Activated T-cell treated with anti-CD3 and anti-CD28 coated beads for 1 hour (primary cell): ENCODE measurements around the gene ATP5F1E.
"Not testable (repeated sequence)": the region's sequence is repeated elsewhere in the genome, so short reads cannot be mapped to it uniquely, and the experiment has no call there.

Experiments
- DNase-seq: peaks from one replicate; pipeline ENCODE4 v3.0.0-alpha.2; 2020; ENCODE audit warnings: low read depth

The ATP5F1E gene

DNA sequence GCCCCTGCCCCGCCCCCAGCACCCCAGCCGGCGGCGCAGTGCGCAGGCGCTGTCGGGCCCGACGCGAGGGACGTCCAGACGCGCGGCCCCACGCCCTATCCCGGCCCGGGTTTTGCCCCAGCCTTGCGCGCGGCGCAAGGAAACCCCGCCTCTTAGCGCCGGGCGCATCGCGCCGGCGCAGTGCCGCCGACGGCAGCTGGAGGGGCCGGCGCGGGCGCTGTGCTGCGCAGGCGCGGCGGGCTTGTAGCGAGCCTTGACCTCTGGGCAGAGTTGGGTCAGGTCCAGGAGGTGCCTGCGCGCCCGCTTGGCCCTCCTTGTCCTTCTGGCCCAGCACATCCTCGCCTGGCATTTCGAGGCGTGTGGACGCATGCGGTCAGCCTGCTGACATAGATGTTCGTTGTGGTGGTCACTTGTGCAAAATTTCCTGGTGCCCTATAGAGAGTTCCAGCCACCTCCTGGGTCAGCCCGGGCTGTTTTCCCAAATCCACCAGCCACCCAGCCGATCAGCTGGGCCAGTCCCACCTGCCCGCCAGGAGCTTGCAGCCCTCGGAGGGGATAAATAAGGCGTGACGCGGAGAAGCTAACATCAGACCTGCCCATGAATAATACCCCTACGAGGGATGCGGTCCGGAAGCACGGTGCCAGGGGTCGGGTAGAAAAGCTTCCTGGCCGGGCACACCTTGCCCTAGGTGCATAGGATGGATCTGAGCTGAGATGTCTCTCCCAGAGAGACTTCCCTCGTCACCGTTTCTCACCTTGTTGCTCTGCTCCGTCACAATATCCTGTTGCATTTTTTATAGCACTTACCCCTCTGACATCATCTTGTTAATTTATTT, 10.9 kb upstream of the ATP5F1E start:
- DNase-seq = peak; percentile 92

- no peak for DNase-seq
Observed at GRCh38 chr20:59042151-59042795, 10.1 kb upstream of the ATP5F1E start, which contains the start of gene PRELID3B. Gene PRELID3B, minus strand, starts transcription at chr20:59042786. Its CDS starts 56 bp downstream, at chr20:59042730.

- DNase-seq = not testable (repeated sequence)
Observed at GRCh38 chr20:59041487-59041886, 9.4 kb upstream of the ATP5F1E start.

GRCh38 chr20:59040667-59041066, 8.5 kb upstream of the ATP5F1E start:
- no peak for DNase-seq

GRCh38 chr20:59039233-59039632, 7.1 kb upstream of the ATP5F1E start:
- DNase-seq = no peak

DNA sequence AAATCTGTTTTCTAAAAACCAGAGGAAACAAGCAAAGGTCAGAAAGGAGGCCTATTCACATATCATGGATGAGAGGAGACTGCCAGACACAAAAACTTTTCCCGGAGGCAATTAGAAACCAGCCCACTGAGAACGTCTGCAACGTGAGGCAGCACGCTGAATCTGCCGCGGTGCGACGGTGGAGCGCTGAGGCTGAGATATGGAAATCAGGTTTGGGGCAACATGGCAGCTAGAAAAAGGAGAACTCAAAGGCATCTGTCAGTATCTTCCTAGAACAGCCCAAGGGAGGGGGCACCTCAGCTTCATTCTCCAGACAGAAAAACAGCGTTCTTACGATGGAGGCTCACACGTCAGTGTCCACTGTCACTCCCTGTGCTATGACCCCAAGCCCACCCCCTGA, 5.3 kb upstream of the ATP5F1E start:
- DNase-seq = no peak

GRCh38 chr20:59035381-59035780, 3.2 kb upstream of the ATP5F1E start:
- no peak for DNase-seq

- DNase-seq = no peak
Observed at GRCh38 chr20:59033616-59034165, 1.6 kb upstream of the ATP5F1E start.

DNA sequence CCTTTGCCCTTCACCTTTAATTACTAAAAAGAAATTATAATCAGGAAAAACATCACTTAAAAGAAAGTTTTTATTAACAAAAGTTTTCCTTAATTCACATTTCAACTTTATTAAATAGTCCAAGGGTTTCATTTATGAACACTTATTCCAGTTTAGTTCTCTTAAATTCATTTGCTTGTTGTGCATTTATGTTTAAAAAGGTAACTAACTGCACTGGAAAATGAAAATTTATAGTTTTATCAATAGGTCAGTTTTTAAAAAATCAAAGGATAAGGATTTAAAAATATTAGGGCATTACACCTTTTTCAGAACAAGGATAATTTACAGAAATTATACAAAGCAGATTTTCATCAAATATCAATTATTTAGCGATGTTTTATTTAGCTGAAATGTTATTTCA, 958 bp upstream of the ATP5F1E start:
- DNase-seq = no peak

DNA sequence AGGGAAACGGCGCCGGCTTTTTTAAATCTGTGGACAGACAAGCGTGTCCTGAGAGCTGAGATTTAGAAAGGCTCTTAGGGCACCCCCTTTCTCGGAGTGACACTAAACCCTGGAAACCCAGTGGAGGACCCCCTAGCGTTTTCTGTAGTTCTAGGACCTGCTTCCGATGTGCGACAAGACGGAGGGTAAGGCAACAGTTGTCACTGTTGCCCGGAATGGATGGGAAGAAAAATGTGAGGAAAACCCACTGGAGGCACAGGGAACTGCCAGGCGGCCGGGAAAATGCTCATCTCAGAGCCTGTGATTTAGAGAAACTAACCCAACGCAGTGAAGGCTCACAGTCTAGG, 551 bp upstream of the ATP5F1E start:
- DNase-seq = no peak

- DNase-seq = no peak
Observed at GRCh38 chr20:59031564-59032022, 542 bp downstream of the ATP5F1E start.

DNA sequence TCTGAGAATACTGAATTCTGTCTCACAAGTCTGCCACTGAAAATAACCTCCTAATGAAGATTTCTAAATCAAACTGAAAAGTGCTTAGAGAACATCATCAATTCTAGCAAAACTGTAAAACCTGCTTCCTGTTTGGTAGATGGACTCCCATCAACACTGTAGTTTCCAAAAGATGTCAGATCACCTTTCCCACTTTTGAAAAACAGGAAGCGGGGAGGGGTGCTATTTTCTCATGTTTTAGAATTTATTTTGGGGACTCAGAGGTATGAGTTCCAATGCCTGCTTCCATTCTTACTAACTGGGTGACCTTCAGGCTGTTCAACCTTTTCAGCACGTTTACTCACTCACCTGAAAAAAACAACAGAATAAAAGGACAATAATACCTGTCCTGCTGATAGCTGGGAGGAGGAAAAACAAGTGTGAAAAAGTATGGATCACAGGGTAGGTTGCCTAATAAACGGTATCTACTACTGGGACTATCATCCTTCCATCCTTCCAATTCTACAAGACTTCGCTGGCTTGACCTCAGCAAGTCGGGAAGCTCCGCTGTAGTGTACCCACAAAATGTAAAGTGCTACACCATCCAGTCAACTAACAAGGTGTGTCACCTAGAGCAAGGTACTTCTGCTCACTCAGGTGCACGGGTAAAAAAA, 1.1 kb downstream of the ATP5F1E start:
- DNase-seq = no peak

DNA sequence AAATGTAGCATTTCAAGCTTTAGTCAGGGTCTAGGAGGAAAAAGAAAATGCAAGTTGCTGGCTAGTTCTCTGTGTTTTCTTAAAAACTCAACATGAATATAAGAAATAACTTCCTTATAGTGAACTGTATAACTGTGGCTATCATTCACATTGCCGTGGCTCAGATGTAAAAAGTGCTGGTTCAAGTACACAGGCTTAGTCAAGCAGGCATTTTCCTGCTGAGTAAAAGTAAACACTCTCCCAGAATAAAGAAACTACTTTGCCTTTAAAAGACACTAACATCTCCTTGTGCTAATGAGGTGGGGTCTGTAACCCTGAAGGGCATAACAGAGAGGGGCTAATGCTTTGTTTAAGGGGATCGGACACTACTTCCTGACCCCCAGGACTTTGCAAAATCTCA, 3.3 kb downstream of the ATP5F1E start:
- no peak for DNase-seq

- no peak for DNase-seq
Observed at GRCh38 chr20:59027741-59028320, 4.3 kb downstream of the ATP5F1E start.

GRCh38 chr20:59026904-59027740, 5.0 kb downstream of the ATP5F1E start:
- no peak for DNase-seq

DNA sequence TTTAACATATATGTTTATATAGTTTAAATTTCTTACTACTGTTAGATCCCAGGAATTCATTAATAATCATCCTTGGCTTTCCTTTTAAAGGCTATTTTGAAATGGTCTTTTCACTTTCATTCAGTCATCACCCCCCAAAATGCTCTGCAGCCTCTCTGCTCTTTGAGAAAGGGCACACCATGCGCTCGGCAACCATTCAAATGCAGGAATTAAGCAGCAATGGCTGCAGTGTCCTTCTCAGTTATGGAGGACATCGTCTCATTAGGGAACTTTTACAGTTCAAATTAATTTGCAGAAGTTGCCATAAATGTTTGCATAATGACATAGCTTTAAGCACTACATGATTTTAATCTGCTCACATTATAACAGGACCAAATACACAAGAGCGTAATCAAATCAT, 6.6 kb downstream of the ATP5F1E start:
- no peak for DNase-seq

DNA sequence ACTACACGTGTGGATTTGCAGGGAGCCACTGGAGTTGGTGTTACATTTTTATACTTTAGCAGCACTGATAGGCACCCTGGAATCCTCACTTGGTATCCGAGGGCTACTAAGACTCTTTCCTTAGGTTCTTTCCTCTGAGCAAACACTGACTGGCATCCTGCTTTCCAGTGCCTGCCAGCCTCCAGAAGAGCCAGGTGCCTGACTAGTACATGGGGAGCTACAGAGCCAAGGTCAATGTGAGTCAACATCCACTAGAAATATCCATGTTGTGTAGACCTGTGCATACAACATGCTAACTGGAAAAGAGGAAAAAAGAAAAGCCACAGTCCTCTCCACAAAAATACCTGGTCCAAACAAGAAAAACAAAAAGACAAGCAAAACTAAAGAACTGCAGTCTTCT, 7.0 kb downstream of the ATP5F1E start:
- DNase-seq = no peak

DNA sequence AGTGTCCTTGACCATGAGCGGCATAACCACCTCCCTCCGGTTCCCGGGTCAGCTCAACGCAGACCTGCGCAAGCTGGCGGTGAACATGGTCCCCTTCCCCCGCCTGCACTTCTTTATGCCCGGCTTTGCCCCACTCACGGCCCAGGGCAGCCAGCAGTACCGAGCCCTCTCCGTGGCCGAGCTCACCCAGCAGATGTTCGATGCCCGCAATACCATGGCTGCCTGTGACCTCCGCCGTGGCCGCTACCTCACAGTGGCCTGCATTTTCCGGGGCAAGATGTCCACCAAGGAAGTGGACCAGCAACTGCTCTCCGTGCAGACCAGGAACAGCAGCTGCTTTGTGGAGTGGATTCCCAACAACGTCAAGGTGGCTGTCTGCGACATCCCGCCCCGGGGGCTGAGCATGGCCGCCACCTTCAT, 8.0 kb downstream of the ATP5F1E start:
- no peak for DNase-seq

- DNase-seq = no peak
Observed at GRCh38 chr20:59023616-59024015, 8.5 kb downstream of the ATP5F1E start.

- DNase-seq = no peak
Observed at GRCh38 chr20:59022754-59023153, 9.4 kb downstream of the ATP5F1E start.

DNA sequence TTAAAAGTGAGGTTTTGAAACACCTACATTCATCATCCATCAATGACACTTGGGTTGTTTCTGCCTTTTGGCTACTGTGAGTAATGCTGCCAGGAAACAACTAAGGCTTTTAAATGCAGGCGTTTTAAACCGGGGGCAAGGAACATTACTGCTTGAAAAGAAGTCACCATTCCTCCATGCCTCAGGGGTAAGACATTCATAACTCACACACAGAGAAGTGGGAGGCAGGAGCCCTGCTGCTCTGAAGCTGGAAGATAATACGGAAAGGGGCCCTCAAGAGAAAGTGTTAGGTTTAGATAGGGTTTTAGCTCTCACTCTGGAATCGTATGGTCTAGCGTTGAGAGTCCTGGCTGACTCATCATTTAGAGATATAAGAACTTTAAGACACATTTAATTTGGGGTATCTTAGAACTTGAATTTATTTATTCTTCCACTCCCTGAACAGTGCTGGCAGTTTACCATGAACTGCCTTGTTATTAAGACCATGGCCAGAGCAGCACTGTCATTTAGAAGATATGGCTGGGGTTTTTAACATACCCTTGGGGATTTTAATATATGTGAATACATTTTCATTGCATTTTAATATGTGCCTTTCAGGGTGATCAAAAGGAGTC, 11.1 kb downstream of the ATP5F1E start:
- no peak for DNase-seq
